Mucosa of rectum (tissue), 2 donors: Measurements from ENCODE around the gene SYT13.

Experiments
- H3K27ac ChIP-seq, 2 donors: one replicate each; pipeline ENCODE4 v1.7.0; 2013; ENCODE audit warnings: inconsistent platforms in 2 of 2, low read depth in 2 of 2, low read length in 2 of 2
- H3K27me3 ChIP-seq, 2 donors: one replicate each; pipeline ENCODE4 v1.7.0; 2013; ENCODE audit warnings: low read length in 2 of 2; ENCODE audit not compliant: control insufficient read depth in 2 of 2, insufficient read depth in 2 of 2
- H3K36me3 ChIP-seq, 2 donors: one replicate each; pipeline ENCODE4 v1.7.0; 2013; ENCODE audit warnings: low read length in 2 of 2; ENCODE audit not compliant: control insufficient read depth in 2 of 2, insufficient read depth in 2 of 2
- H3K4me1 ChIP-seq, 2 donors: one replicate each; pipeline ENCODE4 v1.7.0; 2013; ENCODE audit warnings: low read length in 2 of 2, mild to moderate bottlenecking in 1 of 2; ENCODE audit not compliant: control insufficient read depth in 2 of 2, insufficient read depth in 2 of 2
- H3K4me3 ChIP-seq, 2 donors: one replicate each; pipeline ENCODE4 v1.7.0; 2013; ENCODE audit warnings: low read length in 2 of 2
- H3K9ac ChIP-seq, 2 donors: one replicate each; pipeline ENCODE4 v1.7.0; 2013; ENCODE audit warnings: low read length in 2 of 2, low read depth in 1 of 2, mild to moderate bottlenecking in 1 of 2
- H3K9me3 ChIP-seq, 2 donors: one replicate each; pipeline ENCODE4 v1.7.0; 2013; ENCODE audit warnings: low read length in 2 of 2; ENCODE audit not compliant: control insufficient read depth in 2 of 2
- donor health status: healthy.
- donor health status: Normal muscosa, but diverticular disease.

The SYT13 gene

GRCh38 chr11:45313171-45313865 is 27.2 kb upstream of the SYT13 start:
- H3K27ac ChIP-seq: no peak overlapping the region
- no peaks in the 10 kb centered on the region for H3K27me3 ChIP-seq
- no peaks in the 10 kb centered on the region for H3K4me1 ChIP-seq
- H3K9ac ChIP-seq: no peak overlapping the region
- H3K9me3 ChIP-seq: no peaks in the 10 kb centered on the region
- H3K4me3 ChIP-seq: no peak overlapping the region
- no peaks in the 10 kb centered on the region for H3K36me3 ChIP-seq

- H3K9me3 ChIP-seq: no peaks in the 10 kb centered on the region
- H3K4me1 ChIP-seq: no peaks in the 10 kb centered on the region
- H3K9ac ChIP-seq: no peak overlapping the region
- H3K27ac ChIP-seq: no peak overlapping the region
- no peaks in the 10 kb centered on the region for H3K36me3 ChIP-seq
- H3K4me3 ChIP-seq: no peak overlapping the region
- H3K27me3 ChIP-seq: no peaks in the 10 kb centered on the region
Measured at GRCh38 chr11:45305874-45306623, 19.9 kb upstream of the SYT13 start.

GRCh38 chr11:45304992-45305335 is 18.8 kb upstream of the SYT13 start:
- no peaks in the 10 kb centered on the region for H3K4me1 ChIP-seq
- no peaks in the 10 kb centered on the region for H3K36me3 ChIP-seq
- no peaks in the 10 kb centered on the region for H3K27me3 ChIP-seq
- no peak overlapping the region for H3K4me3 ChIP-seq
- no peak overlapping the region for H3K27ac ChIP-seq
- H3K9me3 ChIP-seq: no peaks in the 10 kb centered on the region
- no peak overlapping the region for H3K9ac ChIP-seq

GRCh38 chr11:45304111-45304991 is 18.2 kb upstream of the SYT13 start:
- H3K36me3 ChIP-seq: no peaks in the 10 kb centered on the region
- no peak overlapping the region for H3K27ac ChIP-seq
- H3K4me1 ChIP-seq: no peaks in the 10 kb centered on the region
- H3K27me3 ChIP-seq: no peaks in the 10 kb centered on the region
- no peak overlapping the region for H3K4me3 ChIP-seq
- no peak overlapping the region for H3K9ac ChIP-seq
- H3K9me3 ChIP-seq: no peaks in the 10 kb centered on the region

GRCh38 chr11:45303316-45303715 is 17.2 kb upstream of the SYT13 start:
- Histone ChIP-seq H3K4me3 (no peak overlapping the region), H3K36me3 (no peaks in the 10 kb centered on the region), H3K9me3 (no peaks in the 10 kb centered on the region), H3K27me3 (no peaks in the 10 kb centered on the region), H3K4me1 (no peaks in the 10 kb centered on the region), H3K27ac (no peak overlapping the region), H3K9ac (no peak overlapping the region)

- no peaks in the 10 kb centered on the region for H3K9me3 ChIP-seq
- H3K4me1 ChIP-seq: no peaks in the 10 kb centered on the region
- H3K4me3 ChIP-seq: no peak overlapping the region
- no peaks in the 10 kb centered on the region for H3K27me3 ChIP-seq
- H3K9ac ChIP-seq: no peak overlapping the region
- no peak overlapping the region for H3K27ac ChIP-seq
- H3K36me3 ChIP-seq: no peaks in the 10 kb centered on the region
Measured at GRCh38 chr11:45301537-45302246, 15.6 kb upstream of the SYT13 start.

GRCh38 chr11:45300715-45301114 is 14.6 kb upstream of the SYT13 start:
- Histone ChIP-seq H3K27me3 (no peaks in the 10 kb centered on the region), H3K4me3 (no peak overlapping the region), H3K27ac (no peak overlapping the region), H3K4me1 (no peaks in the 10 kb centered on the region), H3K9me3 (no peaks in the 10 kb centered on the region), H3K9ac (no peak overlapping the region), H3K36me3 (no peaks in the 10 kb centered on the region)

- H3K4me3 ChIP-seq: no peak overlapping the region
- H3K4me1 ChIP-seq: no peaks in the 10 kb centered on the region
- no peaks in the 10 kb centered on the region for H3K27me3 ChIP-seq
Measured at GRCh38 chr11:45298718-45299117, 12.6 kb upstream of the SYT13 start.

GRCh38 chr11:45296075-45296474 is 9.9 kb upstream of the SYT13 start:
- no peak overlapping the region for H3K27ac ChIP-seq
- H3K4me1 ChIP-seq: no peaks in the 10 kb centered on the region
- no peak overlapping the region for H3K4me3 ChIP-seq
- H3K27me3 ChIP-seq: no peaks in the 10 kb centered on the region
- no peaks in the 10 kb centered on the region for H3K9me3 ChIP-seq
- H3K9ac ChIP-seq: no peak overlapping the region
- no peaks in the 10 kb centered on the region for H3K36me3 ChIP-seq

More at GRCh38 chr11:45298718-45299117, 12.6 kb upstream of the SYT13 start:
- no peak overlapping the region for H3K9ac ChIP-seq
- no peaks in the 10 kb centered on the region for H3K9me3 ChIP-seq
- no peak overlapping the region for H3K27ac ChIP-seq
- no peaks in the 10 kb centered on the region for H3K36me3 ChIP-seq
